Mesenchymal stem cell (in vitro differentiated cells and primary cell): Measurements from ENCODE around the gene BID.

Experiments used
- DNase-seq: peaks from one replicate; pipeline ENCODE4 v3.0.0-alpha.2; 2013
- H2AFZ ChIP-seq: one replicate; pipeline ENCODE4 v1.6.1; 2013; ENCODE audit warnings: low read depth, mild to moderate bottlenecking, control low read depth, inconsistent platforms, low read length, moderate library complexity
- H2AK5ac ChIP-seq: 2 replicates; pipeline ENCODE4 v1.6.1; 2013; ENCODE audit warnings: low read length, moderate library complexity, mild to moderate bottlenecking, inconsistent platforms; ENCODE audit not compliant: severe bottlenecking
- H2BK120ac ChIP-seq: one replicate; pipeline ENCODE4 v1.6.1; 2013; ENCODE audit warnings: low read depth, mild to moderate bottlenecking, inconsistent platforms, low read length, moderate library complexity
- H2BK12ac ChIP-seq, 2 experiments: one replicate each; pipeline ENCODE4 v1.6.1; 2013; ENCODE audit warnings: inconsistent platforms in 2 of 2, low read length in 2 of 2, mild to moderate bottlenecking in 2 of 2, moderate library complexity in 2 of 2, control low read depth in 1 of 2
- H2BK15ac ChIP-seq: one replicate; pipeline ENCODE4 v1.6.1; 2013; ENCODE audit warnings: mild to moderate bottlenecking, low read depth, inconsistent platforms; ENCODE audit not compliant: poor library complexity, severe bottlenecking
- H2BK5ac ChIP-seq: 2 replicates; pipeline ENCODE4 v1.6.1; 2013; ENCODE audit warnings: low read depth, mild to moderate bottlenecking, low read length, control low read depth, inconsistent platforms; ENCODE audit not compliant: poor library complexity, severe bottlenecking
- H3K14ac ChIP-seq, 2 experiments: one replicate each; pipeline ENCODE4 v1.6.1; 2013; ENCODE audit warnings: inconsistent platforms in 2 of 2, low read length in 2 of 2, control low read depth in 1 of 2, mild to moderate bottlenecking in 1 of 2, moderate library complexity in 1 of 2
- H3K18ac ChIP-seq, 2 experiments: one replicate each; pipeline ENCODE4 v1.6.1; 2013; ENCODE audit warnings: inconsistent platforms in 2 of 2, low read length in 2 of 2, control low read depth in 1 of 2, low read depth in 1 of 2, mild to moderate bottlenecking in 1 of 2
- H3K23ac ChIP-seq, 2 experiments: one replicate each; pipeline ENCODE4 v1.6.1; 2013; ENCODE audit warnings: inconsistent platforms in 2 of 2, low read length in 2 of 2, mild to moderate bottlenecking in 2 of 2, moderate library complexity in 2 of 2, control low read depth in 1 of 2
- H3K27ac ChIP-seq: 2 replicates; pipeline ENCODE4 v1.5.1; 2013; ENCODE audit warnings: mild to moderate bottlenecking, moderate library complexity, low read length, control low read depth, inconsistent platforms; ENCODE audit not compliant: poor library complexity, severe bottlenecking
- H3K27me3 ChIP-seq, 2 experiments: 2 replicates each; pipeline versions ENCODE4 v1.6.1 to v1.7.0; 2013; ENCODE audit warnings: low read length in 2 of 2, mild to moderate bottlenecking in 2 of 2, moderate library complexity in 2 of 2, control low read depth in 1 of 2, inconsistent platforms in 1 of 2; ENCODE audit not compliant: control insufficient read depth in 1 of 2, insufficient read depth in 1 of 2
- H3K36me3 ChIP-seq, 2 experiments: 2 replicates each; pipeline versions ENCODE4 v1.6.1 to v1.7.0; 2013; ENCODE audit warnings: low read length in 2 of 2, control low read depth in 1 of 2, inconsistent platforms in 1 of 2, low read depth in 1 of 2, mild to moderate bottlenecking in 1 of 2; ENCODE audit not compliant: insufficient read depth in 2 of 2, control insufficient read depth in 1 of 2
- H3K4ac ChIP-seq, 2 experiments: one replicate each; pipeline ENCODE4 v1.6.1; 2013; ENCODE audit warnings: inconsistent platforms in 2 of 2, low read length in 2 of 2, mild to moderate bottlenecking in 2 of 2, moderate library complexity in 2 of 2, control low read depth in 1 of 2, low read depth in 1 of 2
- H3K4me1 ChIP-seq: 2 replicates; pipeline ENCODE4 v1.6.1; 2013; ENCODE audit warnings: low read depth, low read length, control low read depth; ENCODE audit not compliant: control insufficient read depth, insufficient read depth
- H3K4me2 ChIP-seq: 2 replicates; pipeline ENCODE4 v1.6.1; 2013; ENCODE audit warnings: low read length, mild to moderate bottlenecking, inconsistent platforms; ENCODE audit not compliant: poor library complexity, severe bottlenecking
- H3K4me3 ChIP-seq, 2 experiments: 2 replicates each; pipeline versions ENCODE4 v1.5.1 to v1.7.0; 2013; ENCODE audit warnings: low read length in 2 of 2, mild to moderate bottlenecking in 2 of 2, control low read depth in 1 of 2, low read depth in 1 of 2; ENCODE audit not compliant: insufficient read depth in 1 of 2
- H3K79me1 ChIP-seq: replicated peaks from 2 replicates; pipeline ENCODE4 v1.6.1; 2013; ENCODE audit warnings: mild to moderate bottlenecking, control low read depth, low read length, inconsistent platforms; ENCODE audit not compliant: poor library complexity, severe bottlenecking
- H3K9ac ChIP-seq: 2 replicates; pipeline ENCODE4 v1.7.0; 2013; ENCODE audit warnings: mild to moderate bottlenecking, low read length, moderate library complexity
- H3K9me3 ChIP-seq: 2 replicates; pipeline ENCODE4 v1.7.0; 2013; ENCODE audit warnings: mild to moderate bottlenecking, low read length; ENCODE audit not compliant: control insufficient read depth
- H4K8ac ChIP-seq: one replicate; pipeline ENCODE4 v1.6.1; 2013; ENCODE audit warnings: inconsistent platforms, mild to moderate bottlenecking, low read length, moderate library complexity
- H4K91ac ChIP-seq: one replicate; pipeline ENCODE4 v1.6.1; 2013; ENCODE audit warnings: mild to moderate bottlenecking, low read length, inconsistent platforms
- WGBS: methylation state at CpG from one replicate; pipeline ENCODE4 v1.1.7; 2013; ENCODE audit warnings: mixed read lengths; 5-methylcytosine and 5-hydroxymethylcytosine counted together

The BID gene

DNA sequence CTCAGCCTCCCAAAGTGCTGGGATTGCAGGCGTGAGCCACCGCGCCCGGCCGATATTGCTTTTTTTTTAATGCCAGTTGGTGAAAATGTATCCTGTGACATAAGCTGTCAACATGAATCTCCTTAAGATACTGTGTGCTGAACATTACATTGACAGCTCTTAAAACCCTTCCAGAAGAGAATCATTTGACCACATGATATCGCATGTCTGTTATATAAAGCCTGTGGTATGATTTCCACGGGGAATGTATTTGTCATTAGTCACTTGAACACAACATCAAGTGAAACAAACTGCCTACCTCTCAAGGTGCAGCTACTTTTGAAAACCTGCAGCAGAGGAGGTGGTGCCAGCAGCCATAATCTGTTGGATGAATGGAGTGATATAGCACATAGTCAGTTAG lies 68.7 kb downstream of the BID start:
- peaks cover 4% of the 10 kb centered on the region for H3K4me1 ChIP-seq
- no peak overlapping the region for H2AK5ac ChIP-seq
- H4K91ac ChIP-seq: no peak overlapping the region
- 90% methylated on average over 3 of the region's 7 CpGs for WGBS
- no peak overlapping the region for H2BK12ac ChIP-seq
- no peak overlapping the region for H2BK120ac ChIP-seq
- H3K27ac ChIP-seq: peak overlapping the region; percentile 91
- H4K8ac ChIP-seq: peak overlapping the region; percentile 28
- H3K27me3 ChIP-seq: no peaks in the 10 kb centered on the region
- peaks cover 13 to 24% of the 10 kb centered on the region in 2 experiments for H3K36me3 ChIP-seq
- no peak overlapping the region for H3K23ac ChIP-seq
- H2BK15ac ChIP-seq: peak overlapping the region; percentile 52
- DNase-seq: peak; percentile 23
- no peak overlapping the region for H2BK5ac ChIP-seq
- peak overlapping the region in 1 of 2 experiments; percentile 75 for H3K18ac ChIP-seq
- H3K4ac ChIP-seq: no peak overlapping the region
- no peak overlapping the region for H2AFZ ChIP-seq
- H3K4me3 ChIP-seq: no peak overlapping the region
- peaks cover 6% of the 10 kb centered on the region for H3K79me1 ChIP-seq
- H3K9me3 ChIP-seq: no peaks in the 10 kb centered on the region
- H3K4me2 ChIP-seq: no peak overlapping the region
- peak overlapping the region; percentile 92 for H3K9ac ChIP-seq
- H3K14ac ChIP-seq: no peak overlapping the region

- Histone ChIP-seq H3K9me3 (no peaks in the 10 kb centered on the region), H4K8ac (no peak overlapping the region), H2BK5ac (no peak overlapping the region), H3K27me3 (no peaks in the 10 kb centered on the region), H3K23ac (no peak overlapping the region), H3K4me1 (peaks cover 2% of the 10 kb centered on the region), H3K27ac (no peak overlapping the region), H3K14ac (no peak overlapping the region), H3K18ac (no peak overlapping the region), H2BK12ac (no peak overlapping the region), H3K79me1 (peaks cover 3% of the 10 kb centered on the region), H3K4ac (no peak overlapping the region), H2BK15ac (no peak overlapping the region), H4K91ac (no peak overlapping the region), H2BK120ac (no peak overlapping the region), H3K4me2 (no peak overlapping the region), H3K9ac (no peak overlapping the region), H2AK5ac (no peak overlapping the region), H3K4me3 (no peak overlapping the region), H2AFZ (no peak overlapping the region), H3K36me3 (peaks cover 10 to 20% of the 10 kb centered on the region in 2 experiments)
- no peak for DNase-seq
- 98% methylated on average over 2 of the region's 2 CpGs for WGBS
These were observed 70.5 kb downstream of the BID start for GRCh38 chr22:17703811-17704210.

DNA sequence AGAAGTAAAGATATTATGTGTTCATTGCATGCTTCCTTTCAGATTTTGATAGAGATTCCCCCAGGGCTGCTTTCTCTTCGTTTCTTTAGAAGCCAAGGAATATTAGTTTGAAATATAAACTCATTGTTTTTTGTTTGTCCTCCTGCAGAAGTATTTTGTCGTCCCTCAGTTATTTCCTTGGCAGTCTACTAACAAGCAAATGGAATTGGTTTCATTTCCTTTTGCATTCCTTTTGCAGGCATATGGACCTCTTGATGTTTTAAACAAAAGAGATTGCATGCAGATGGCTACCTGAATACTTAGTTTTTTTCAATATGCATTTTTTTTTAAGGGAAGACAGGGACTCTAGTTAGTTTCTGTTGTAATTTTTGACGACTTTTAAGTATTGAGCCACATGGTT lies 73.5 kb downstream of the BID start:
- peaks cover 10 to 30% of the 10 kb centered on the region in 2 experiments for H3K36me3 ChIP-seq
- peaks cover 12% of the 10 kb centered on the region for H3K79me1 ChIP-seq
- no peak overlapping the region for H3K4ac ChIP-seq
- H3K4me3 ChIP-seq: no peak overlapping the region
- no peaks in the 10 kb centered on the region for H3K27me3 ChIP-seq
- H3K4me1 ChIP-seq: no peaks in the 10 kb centered on the region
- WGBS: 40% methylated on average over 2 of the region's 3 CpGs
- H4K91ac ChIP-seq: no peak overlapping the region
- H3K9ac ChIP-seq: no peak overlapping the region
- H2AK5ac ChIP-seq: no peak overlapping the region
- no peak overlapping the region for H3K4me2 ChIP-seq
- no peak overlapping the region for H2BK5ac ChIP-seq
- H2BK15ac ChIP-seq: no peak overlapping the region
- no peak overlapping the region for H2BK12ac ChIP-seq
- H4K8ac ChIP-seq: no peak overlapping the region
- no peaks in the 10 kb centered on the region for H3K9me3 ChIP-seq
- H3K23ac ChIP-seq: no peak overlapping the region
- H3K27ac ChIP-seq: no peak overlapping the region
- no peak for DNase-seq
- H2BK120ac ChIP-seq: no peak overlapping the region
- H2AFZ ChIP-seq: no peak overlapping the region
- no peak overlapping the region for H3K18ac ChIP-seq
- no peak overlapping the region for H3K14ac ChIP-seq

DNA sequence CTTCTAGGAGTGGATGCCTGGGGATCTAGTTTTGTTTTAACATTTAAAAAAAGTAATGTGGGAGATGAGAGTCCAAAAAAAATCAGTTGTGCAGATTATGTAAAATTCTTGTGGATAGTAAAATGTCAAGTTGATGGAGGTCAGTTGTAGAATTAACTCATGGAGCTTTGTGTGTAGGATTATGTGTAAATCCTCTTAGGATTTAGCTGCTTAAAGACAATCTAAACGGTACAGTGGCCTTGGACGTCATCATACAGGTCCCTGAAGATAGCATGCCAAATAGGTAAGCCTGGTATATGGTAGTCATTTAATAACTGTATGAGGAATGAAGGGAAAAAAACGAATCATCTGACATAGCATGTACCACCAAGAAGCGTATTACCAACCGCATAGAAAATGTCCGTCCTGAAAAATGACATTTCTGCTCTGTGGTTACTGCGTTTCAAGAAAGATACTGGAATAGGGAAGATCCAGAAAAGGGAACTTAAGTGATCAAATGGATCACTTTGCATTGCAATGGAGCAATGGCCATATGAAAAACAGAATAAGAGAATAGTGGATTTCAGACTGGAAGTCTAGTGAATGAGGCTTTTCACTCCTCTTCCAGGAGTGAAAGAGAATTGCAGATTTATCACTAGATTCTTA lies 74.5 kb downstream of the BID start:
- Histone ChIP-seq H3K4me2 (no peak overlapping the region), H3K27ac (no peak overlapping the region), H3K14ac (no peak overlapping the region), H3K18ac (no peak overlapping the region), H2BK12ac (no peak overlapping the region), H2BK15ac (no peak overlapping the region), H2AK5ac (no peak overlapping the region), H4K91ac (no peak overlapping the region), H3K9me3 (no peaks in the 10 kb centered on the region), H3K4me3 (no peak overlapping the region), H3K23ac (no peak overlapping the region), H3K9ac (no peak overlapping the region), H2BK5ac (no peak overlapping the region), H2BK120ac (no peak overlapping the region), H3K4me1 (no peaks in the 10 kb centered on the region), H3K27me3 (no peaks in the 10 kb centered on the region), H4K8ac (no peak overlapping the region), H3K79me1 (peaks cover 13% of the 10 kb centered on the region), H2AFZ (no peak overlapping the region), H3K36me3 (peaks cover 12 to 33% of the 10 kb centered on the region in 2 experiments), H3K4ac (no peak overlapping the region)
- 96% methylated on average over 7 of the region's 7 CpGs for WGBS
- no peak for DNase-seq
